ENCODE results near the gene GOLGB1.

Gene GOLGB1

GRCh38 chr3:121627211-121627610 lies 122.3 kb downstream of the GOLGB1 start:
- DNase-seq, result no peak

DNA sequence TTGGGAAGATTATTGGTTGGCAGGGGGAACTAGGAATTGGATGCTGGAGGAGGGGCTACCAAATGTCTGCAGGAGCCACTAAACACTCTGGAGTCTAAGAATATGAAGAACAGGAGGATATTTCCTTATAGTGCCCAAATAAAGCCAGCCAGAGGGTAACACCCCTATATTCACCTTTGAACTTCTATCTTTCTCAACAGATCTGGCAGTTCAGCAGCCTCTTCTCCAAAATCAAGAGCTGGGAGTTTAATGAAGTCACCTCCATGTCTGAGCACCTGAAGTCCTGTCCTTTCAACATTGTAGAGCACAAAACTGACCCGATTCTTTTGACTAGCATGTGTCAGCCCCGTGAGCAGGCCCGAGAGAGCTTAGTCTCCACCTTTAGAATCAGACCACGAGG lies 123.0 kb downstream of the GOLGB1 start:
- no peak for DNase-seq

- no peak for DNase-seq
Observed at GRCh38 chr3:121624147-121624899, 125.2 kb downstream of the GOLGB1 start.

DNA sequence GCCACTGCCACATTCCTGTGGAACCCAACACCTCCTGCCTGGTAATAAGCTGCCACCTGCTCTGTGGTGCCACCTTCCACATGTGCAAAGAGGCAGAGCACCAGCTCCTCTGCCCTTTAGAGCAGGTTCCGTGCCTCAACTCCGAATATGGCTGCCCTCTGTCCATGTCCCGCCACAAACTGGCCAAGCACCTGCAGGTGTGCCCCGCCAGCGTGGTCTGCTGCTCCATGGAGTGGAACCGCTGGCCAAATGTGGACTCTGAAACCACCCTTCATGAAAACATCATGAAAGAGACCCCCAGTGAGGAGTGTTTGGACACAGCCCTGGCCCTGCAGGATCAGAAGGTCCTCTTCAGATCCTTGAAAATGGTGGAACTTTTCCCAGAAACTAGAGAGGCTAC lies 128.1 kb downstream of the GOLGB1 start:
- DNase-seq, result no peak

GRCh38 chr3:121619691-121620090 lies 129.8 kb downstream of the GOLGB1 start:
- no peak for DNase-seq
